H9 (cell line): ENCODE data around the gene LRFN2. TPM values are rescaled to one million over a fixed set of nuclear protein-coding genes. Genes with fewer than 3 reads are reported as not detected.

ENCODE experiments used
- DNase-seq: peaks from one replicate; pipeline ENCODE4 v3.0.0-alpha.2; 2017
- H2AFZ ChIP-seq: one replicate; pipeline ENCODE4 v1.6.1; 2013; ENCODE audit warnings: mild to moderate bottlenecking, low read length, control low read depth, moderate library complexity
- H2AK5ac ChIP-seq: 2 replicates; pipeline ENCODE4 v1.6.1; 2013; ENCODE audit warnings: low read length, control low read depth, mixed read lengths; ENCODE audit not compliant: insufficient read length
- H2BK120ac ChIP-seq: one replicate; pipeline ENCODE4 v1.6.1; 2013; ENCODE audit warnings: low read depth, mild to moderate bottlenecking, low read length, control low read depth, inconsistent platforms; ENCODE audit not compliant: poor library complexity, severe bottlenecking
- H2BK12ac ChIP-seq: 2 replicates; pipeline ENCODE4 v1.6.1; 2013; ENCODE audit warnings: low read length, control low read depth, mixed read lengths, low read depth; ENCODE audit not compliant: insufficient read length
- H2BK15ac ChIP-seq: 2 replicates; pipeline ENCODE4 v1.6.1; 2013; ENCODE audit warnings: low read depth, low read length, control low read depth
- H2BK20ac ChIP-seq: one replicate; pipeline ENCODE4 v1.6.1; 2013; ENCODE audit warnings: low read depth, mild to moderate bottlenecking, low read length, control low read depth, inconsistent platforms; ENCODE audit not compliant: poor library complexity, severe bottlenecking
- H2BK5ac ChIP-seq: 2 replicates; pipeline ENCODE4 v1.6.1; 2013; ENCODE audit warnings: low read length, control low read depth, mixed read lengths; ENCODE audit not compliant: insufficient read length
- H3K14ac ChIP-seq: 2 replicates; pipeline ENCODE4 v1.6.1; 2013; ENCODE audit warnings: low read length, control low read depth; ENCODE audit not compliant: insufficient read depth
- H3K18ac ChIP-seq: 2 replicates; pipeline ENCODE4 v1.6.1; 2013; ENCODE audit warnings: low read depth, mild to moderate bottlenecking, mixed read lengths, low read length, control low read depth; ENCODE audit not compliant: insufficient read length
- H3K23ac ChIP-seq: 2 replicates; pipeline ENCODE4 v1.6.1; 2013; ENCODE audit warnings: low read length, control low read depth, mixed read lengths, low read depth; ENCODE audit not compliant: insufficient read length
- H3K23me2 ChIP-seq: 2 replicates; pipeline ENCODE4 v1.6.1; 2013; ENCODE audit warnings: low read depth, mild to moderate bottlenecking, mixed read lengths, low read length, control low read depth; ENCODE audit not compliant: insufficient read length, poor library complexity, severe bottlenecking
- H3K27ac ChIP-seq: 2 replicates; pipeline ENCODE4 v1.5.1; 2013; ENCODE audit warnings: low read length, control low read depth, mixed read lengths, low read depth; ENCODE audit not compliant: insufficient read length
- H3K27me3 ChIP-seq: 2 replicates; pipeline ENCODE4 v1.6.1; 2013; ENCODE audit warnings: low read length, control low read depth, inconsistent platforms; ENCODE audit not compliant: insufficient read depth
- H3K4ac ChIP-seq: 2 replicates; pipeline ENCODE4 v1.6.1; 2013; ENCODE audit warnings: low read depth, mild to moderate bottlenecking, control low read depth, inconsistent platforms, low read length, moderate library complexity
- H3K4me1 ChIP-seq: 2 replicates; pipeline ENCODE4 v1.6.1; 2013; ENCODE audit warnings: low read length, control low read depth, inconsistent platforms; ENCODE audit not compliant: insufficient read depth
- H3K4me2 ChIP-seq: 2 replicates; pipeline ENCODE4 v1.6.1; 2013; ENCODE audit warnings: low read length, control low read depth, mixed read lengths; ENCODE audit not compliant: insufficient read length, insufficient read depth
- H3K56ac ChIP-seq: 2 replicates; pipeline ENCODE4 v1.6.1; 2013; ENCODE audit warnings: low read depth, mild to moderate bottlenecking, mixed read lengths, low read length, control low read depth; ENCODE audit not compliant: insufficient read length
- H3K79me1 ChIP-seq: 2 replicates; pipeline ENCODE4 v1.6.1; 2013; ENCODE audit warnings: low read depth, mild to moderate bottlenecking, moderate library complexity, low read length, control low read depth, inconsistent platforms; ENCODE audit not compliant: insufficient read depth, poor library complexity, severe bottlenecking
- H3K79me2 ChIP-seq: 2 replicates; pipeline ENCODE4 v1.6.1; 2013; ENCODE audit warnings: low read length, control low read depth, inconsistent platforms; ENCODE audit not compliant: insufficient read depth
- H3K9ac ChIP-seq: 2 replicates; pipeline ENCODE4 v1.6.1; 2013; ENCODE audit warnings: low read length, control low read depth, mixed read lengths; ENCODE audit not compliant: insufficient read length; ENCODE audit errors: extremely low read depth
- H3K9me3 ChIP-seq: one replicate; pipeline ENCODE4 v1.6.1; 2013; ENCODE audit warnings: low read depth, low read length, inconsistent platforms; ENCODE audit not compliant: control insufficient read depth
- H3T11ph ChIP-seq: one replicate; pipeline ENCODE4 v1.6.1; 2013; ENCODE audit warnings: mild to moderate bottlenecking, low read length, control low read depth, inconsistent platforms
- H4K20me1 ChIP-seq: one replicate; pipeline ENCODE4 v1.6.1; 2013; ENCODE audit not compliant: control insufficient read depth, insufficient read length, insufficient read depth
- H4K5ac ChIP-seq: 2 replicates; pipeline ENCODE4 v1.6.1; 2013; ENCODE audit warnings: low read depth, mild to moderate bottlenecking, mixed read lengths, low read length, control low read depth; ENCODE audit not compliant: insufficient read length
- H4K8ac ChIP-seq: replicated peaks from 2 replicates; pipeline ENCODE4 v1.6.1; 2013; ENCODE audit warnings: low read length, control low read depth, mixed read lengths, low read depth; ENCODE audit not compliant: insufficient read length
- H4K91ac ChIP-seq: 2 replicates; pipeline ENCODE4 v1.6.1; 2013; ENCODE audit warnings: low read depth, mild to moderate bottlenecking, moderate library complexity, mixed read lengths, low read length, control low read depth; ENCODE audit not compliant: insufficient read length
- H3K27ac Mint-ChIP-seq, 3 experiments: 2 replicates in 2 of 3; 3 replicates in 1 of 3; pipeline ENCODE4 v1.8.0; 2020 to 2021; ENCODE audit warnings: mixed read lengths in 3 of 3, mild to moderate bottlenecking in 1 of 3, moderate library complexity in 1 of 3
- H3K27me3 Mint-ChIP-seq: 2 replicates; pipeline ENCODE4 v1.8.0; 2021; ENCODE audit warnings: low read depth, mild to moderate bottlenecking, moderate library complexity, mixed read lengths
- H3K36me3 Mint-ChIP-seq, 3 experiments: 2 replicates in 2 of 3; 3 replicates in 1 of 3; pipeline ENCODE4 v1.8.0; 2020 to 2021; ENCODE audit warnings: low read depth in 3 of 3, mixed read lengths in 3 of 3; ENCODE audit not compliant: insufficient read depth in 1 of 3
- H3K4me1 Mint-ChIP-seq, 2 experiments: 2 replicates each; pipeline ENCODE4 v1.8.0; 2020; ENCODE audit warnings: mixed read lengths in 2 of 2
- H3K4me3 Mint-ChIP-seq, 2 experiments: 2 replicates in 1 of 2; 3 replicates in 1 of 2; pipeline ENCODE4 v1.8.0; 2020 to 2021; ENCODE audit warnings: mild to moderate bottlenecking in 2 of 2, mixed read lengths in 2 of 2, moderate library complexity in 1 of 2
- H3K9me3 Mint-ChIP-seq, 2 experiments: 2 replicates in 1 of 2; 3 replicates in 1 of 2; pipeline ENCODE4 v1.8.0; 2020; ENCODE audit warnings: mild to moderate bottlenecking in 2 of 2, mixed read lengths in 2 of 2, moderate library complexity in 1 of 2
- WGBS: extraction: QIAGEN DNeasy Blood & Tissue Kit; methylation state at CpG from one replicate; pipeline ENCODE4 v1.1.7; 2013; ENCODE audit warnings: missing lambda C conversion rate, low lambda C conversion rate, mixed read lengths; ENCODE audit not compliant: insufficient read length; ENCODE audit errors: extremely low coverage; 5-methylcytosine and 5-hydroxymethylcytosine counted together
- total RNA-seq: library from RNA; stranded (reverse); gene quantifications from 2 replicates; pipeline ENCODE4 v1.2.1, GENCODE V29; 2021
- TF ChIP-seq, protein P1 (sequence below): fragments of 200-600 bp; sonication (generic); conservative IDR thresholded peaks from 3 replicates; pipeline ENCODE4 v1.8.0; 2021; ENCODE audit warnings: antibody characterized with exemption, mild to moderate bottlenecking

Gene LRFN2
- total RNA-seq, 1 experiment from 2014 or later = 0.11 TPM

DNA sequence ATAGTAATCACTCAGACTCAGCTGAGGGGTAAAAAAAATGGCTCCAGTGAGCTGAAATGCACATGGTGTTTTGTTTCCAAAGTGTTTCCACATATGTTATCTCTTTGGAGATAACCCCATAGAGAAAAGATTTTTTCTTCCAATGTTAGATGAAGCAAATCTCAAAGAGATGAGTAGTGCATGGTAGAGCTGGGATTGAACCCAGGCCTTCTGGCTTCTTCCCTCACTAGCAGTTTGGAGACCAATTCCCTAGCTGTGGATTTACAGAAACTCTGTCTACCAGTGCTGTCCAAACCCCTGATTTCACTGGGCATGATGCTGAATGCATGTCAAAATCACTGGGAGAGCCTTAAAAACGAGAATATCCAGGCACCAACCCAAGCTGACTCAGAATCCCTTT is 165.1 kb downstream of the LRFN2 start:
- H3K4me2 ChIP-seq = no peak overlapping the region
- WGBS = no CpG with 5 or more reads among the region's 1 CpG
- no peaks in the 10 kb centered on the region for H3K23me2 ChIP-seq
- no peak overlapping the region for H3K4ac ChIP-seq
- H2AK5ac ChIP-seq = no peak overlapping the region
- no peaks in the 10 kb centered on the region for H4K20me1 ChIP-seq
- H3K79me1 ChIP-seq = no peaks in the 10 kb centered on the region
- H3K14ac ChIP-seq = no peak overlapping the region
- no peaks in the 10 kb centered on the region for H3K36me3 Mint-ChIP-seq
- H2BK20ac ChIP-seq = no peak overlapping the region
- no peak overlapping the region for H2BK5ac ChIP-seq
- TF ChIP-seq, protein P1, sequence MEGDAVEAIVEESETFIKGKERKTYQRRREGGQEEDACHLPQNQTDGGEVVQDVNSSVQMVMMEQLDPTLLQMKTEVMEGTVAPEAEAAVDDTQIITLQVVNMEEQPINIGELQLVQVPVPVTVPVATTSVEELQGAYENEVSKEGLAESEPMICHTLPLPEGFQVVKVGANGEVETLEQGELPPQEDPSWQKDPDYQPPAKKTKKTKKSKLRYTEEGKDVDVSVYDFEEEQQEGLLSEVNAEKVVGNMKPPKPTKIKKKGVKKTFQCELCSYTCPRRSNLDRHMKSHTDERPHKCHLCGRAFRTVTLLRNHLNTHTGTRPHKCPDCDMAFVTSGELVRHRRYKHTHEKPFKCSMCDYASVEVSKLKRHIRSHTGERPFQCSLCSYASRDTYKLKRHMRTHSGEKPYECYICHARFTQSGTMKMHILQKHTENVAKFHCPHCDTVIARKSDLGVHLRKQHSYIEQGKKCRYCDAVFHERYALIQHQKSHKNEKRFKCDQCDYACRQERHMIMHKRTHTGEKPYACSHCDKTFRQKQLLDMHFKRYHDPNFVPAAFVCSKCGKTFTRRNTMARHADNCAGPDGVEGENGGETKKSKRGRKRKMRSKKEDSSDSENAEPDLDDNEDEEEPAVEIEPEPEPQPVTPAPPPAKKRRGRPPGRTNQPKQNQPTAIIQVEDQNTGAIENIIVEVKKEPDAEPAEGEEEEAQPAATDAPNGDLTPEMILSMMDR = no peak
- no peaks in the 10 kb centered on the region for H3K9me3 ChIP-seq
- no peak overlapping the region for H2BK12ac ChIP-seq
- no peak overlapping the region for H2BK120ac ChIP-seq
- no peak overlapping the region for H3K27ac ChIP-seq
- H4K8ac ChIP-seq = no peak overlapping the region
- H3K27me3 ChIP-seq = no peaks in the 10 kb centered on the region
- no peak overlapping the region for H4K91ac ChIP-seq
- H2BK15ac ChIP-seq = no peak overlapping the region
- no peak overlapping the region for H3K27ac Mint-ChIP-seq
- no peaks in the 10 kb centered on the region; the same call in none of the 2 replicates for H3K27me3 Mint-ChIP-seq
- DNase-seq = no peak
- no peak overlapping the region for H2AFZ ChIP-seq
- no peaks in the 10 kb centered on the region for H3K9me3 Mint-ChIP-seq
- no peak overlapping the region for H4K5ac ChIP-seq
- no peak overlapping the region for H3K56ac ChIP-seq
- H3K4me3 Mint-ChIP-seq = no peak overlapping the region
- H3K23ac ChIP-seq = no peak overlapping the region
- H3K79me2 ChIP-seq = no peaks in the 10 kb centered on the region
- H3K4me1 ChIP-seq = peaks cover 24% of the 10 kb centered on the region
- no peak overlapping the region for H3K18ac ChIP-seq
- peaks cover 43 to 48% of the 10 kb centered on the region in 2 experiments for H3K4me1 Mint-ChIP-seq
- no peak overlapping the region for H3K9ac ChIP-seq
- no peak overlapping the region for H3T11ph ChIP-seq
